SK-N-SH (cell line): ENCODE data around the gene ASAP3.

Experiments
- CTCF ChIP-seq: fragments of 200-600 bp; sonication (generic); IDR thresholded peaks from 2 replicates; pipeline ENCODE4 v1.6.1; 2017; ENCODE audit warnings: antibody characterized with exemption, mild to moderate bottlenecking, moderate library complexity
- TF ChIP-seq, protein P1 (sequence below): IDR thresholded peaks from 2 replicates; pipeline ENCODE4 v1.6.1; 2012; ENCODE audit warnings: mild to moderate bottlenecking, low read depth, low read length, moderate library complexity

DNA sequence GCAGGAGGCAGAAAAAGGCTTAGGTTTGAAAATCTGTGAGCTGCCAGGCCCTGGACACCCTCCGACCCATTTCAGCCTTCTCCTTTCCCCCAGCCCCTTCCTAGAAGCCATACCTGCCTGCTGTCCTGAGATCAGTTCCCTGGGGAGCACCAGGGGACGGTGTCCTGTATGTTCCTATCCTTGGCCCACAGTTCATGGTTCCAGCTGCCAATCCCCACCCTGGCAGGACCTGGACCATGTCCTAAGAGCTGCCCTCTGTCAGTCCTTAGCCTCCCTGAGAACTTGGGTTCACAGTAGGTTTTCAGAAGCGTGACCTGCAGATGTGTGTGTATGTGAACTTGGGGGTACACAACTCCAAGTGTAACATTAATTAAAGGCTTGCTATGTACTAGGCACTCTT lies 63.2 kb downstream of the ASAP3 start:
- TF ChIP-seq CTCF, result no peak
- TF ChIP-seq, protein P1, sequence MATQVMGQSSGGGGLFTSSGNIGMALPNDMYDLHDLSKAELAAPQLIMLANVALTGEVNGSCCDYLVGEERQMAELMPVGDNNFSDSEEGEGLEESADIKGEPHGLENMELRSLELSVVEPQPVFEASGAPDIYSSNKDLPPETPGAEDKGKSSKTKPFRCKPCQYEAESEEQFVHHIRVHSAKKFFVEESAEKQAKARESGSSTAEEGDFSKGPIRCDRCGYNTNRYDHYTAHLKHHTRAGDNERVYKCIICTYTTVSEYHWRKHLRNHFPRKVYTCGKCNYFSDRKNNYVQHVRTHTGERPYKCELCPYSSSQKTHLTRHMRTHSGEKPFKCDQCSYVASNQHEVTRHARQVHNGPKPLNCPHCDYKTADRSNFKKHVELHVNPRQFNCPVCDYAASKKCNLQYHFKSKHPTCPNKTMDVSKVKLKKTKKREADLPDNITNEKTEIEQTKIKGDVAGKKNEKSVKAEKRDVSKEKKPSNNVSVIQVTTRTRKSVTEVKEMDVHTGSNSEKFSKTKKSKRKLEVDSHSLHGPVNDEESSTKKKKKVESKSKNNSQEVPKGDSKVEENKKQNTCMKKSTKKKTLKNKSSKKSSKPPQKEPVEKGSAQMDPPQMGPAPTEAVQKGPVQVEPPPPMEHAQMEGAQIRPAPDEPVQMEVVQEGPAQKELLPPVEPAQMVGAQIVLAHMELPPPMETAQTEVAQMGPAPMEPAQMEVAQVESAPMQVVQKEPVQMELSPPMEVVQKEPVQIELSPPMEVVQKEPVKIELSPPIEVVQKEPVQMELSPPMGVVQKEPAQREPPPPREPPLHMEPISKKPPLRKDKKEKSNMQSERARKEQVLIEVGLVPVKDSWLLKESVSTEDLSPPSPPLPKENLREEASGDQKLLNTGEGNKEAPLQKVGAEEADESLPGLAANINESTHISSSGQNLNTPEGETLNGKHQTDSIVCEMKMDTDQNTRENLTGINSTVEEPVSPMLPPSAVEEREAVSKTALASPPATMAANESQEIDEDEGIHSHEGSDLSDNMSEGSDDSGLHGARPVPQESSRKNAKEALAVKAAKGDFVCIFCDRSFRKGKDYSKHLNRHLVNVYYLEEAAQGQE, result no peak
